Left kidney (tissue), 1 donor: ENCODE results near the gene NUBPL. TPM values are rescaled to one million over a fixed set of nuclear protein-coding genes. Genes with fewer than 3 reads are reported as not detected.

Experiments
- polyA plus RNA-seq: library from polyadenylated mRNA; unstranded; fragments of 120-200 nt; gene quantifications from one replicate; pipeline ENCODE4 v1.2.1, GENCODE V29; 2013; ENCODE audit not compliant: insufficient read length

Gene NUBPL
- polyA plus RNA-seq, 1 donor, result 17.9 TPM

Other genes with a start within 250 kb of the NUBPL start
- 19.9 TPM for gene HEATR5A, start 140.9 kb upstream of the NUBPL start, polyA plus RNA-seq
- gene DTD2, start 103.9 kb upstream of the NUBPL start, polyA plus RNA-seq, result 22.3 TPM
- gene GPR33, start 73.4 kb upstream of the NUBPL start, polyA plus RNA-seq, result not detected